ENCODE data around the gene MVK. TPM values are rescaled to one million over a fixed set of nuclear protein-coding genes. Genes with fewer than 3 reads are reported as not detected.
"Not testable (repeated sequence)": the region's sequence is repeated elsewhere in the genome, so short reads cannot be mapped to it uniquely, and the experiment has no call there.

Gene MVK
- total and polyA plus RNA-seq, 2 donors: 7.2 to 10.4 TPM

DNA sequence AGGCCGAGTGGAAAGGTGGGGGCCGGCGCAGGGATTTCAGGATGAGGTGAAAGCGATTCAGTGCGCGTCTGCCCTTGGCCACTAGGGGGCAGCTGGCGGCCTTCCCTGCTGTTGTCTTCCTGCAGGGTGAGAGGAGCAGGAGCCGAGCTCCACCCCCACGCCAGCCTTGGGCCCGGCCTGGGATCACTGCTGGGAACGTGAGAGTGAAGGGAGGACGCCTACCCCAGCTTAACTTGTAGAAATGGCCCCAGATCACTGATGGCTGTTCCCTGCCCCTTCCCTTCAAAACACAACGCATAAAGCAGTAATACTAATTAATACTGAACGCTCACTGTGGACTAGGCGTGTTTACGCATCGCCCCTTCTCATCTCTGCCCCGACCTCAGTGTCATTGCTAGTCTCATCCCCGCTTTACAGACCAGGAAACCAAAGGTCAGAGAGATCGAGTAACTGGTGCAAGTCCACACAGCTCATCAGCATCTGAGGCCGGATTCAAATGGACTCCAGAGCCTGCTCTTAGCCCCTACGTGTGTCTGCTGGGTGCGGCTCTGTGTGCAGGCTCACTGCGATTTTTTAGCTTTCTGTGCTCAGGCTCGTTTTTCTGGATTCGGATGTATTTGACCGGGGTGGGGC, 24.3 kb downstream of the MVK start:
- H3K4me3 ChIP-seq (ENCODE audit: low read length in 2 of 2): no peak overlapping the region
- H3K27ac ChIP-seq (ENCODE audit: low read depth in 1 of 2, low read length in 1 of 2): no peak overlapping the region
- H3K4me1 ChIP-seq (ENCODE audit: control insufficient read depth in 2 of 2, insufficient read depth in 2 of 2, low read length in 2 of 2): peaks cover 0 to 18% of the 10 kb centered on the region in 2 donors
- 53% methylated on average over 27 of the region's 27 CpGs for WGBS
- H3K36me3 ChIP-seq (ENCODE audit: control insufficient read depth in 2 of 2, insufficient read depth in 2 of 2, low read length in 1 of 2): no peaks in the 10 kb centered on the region
- peaks cover 0 to 3% of the 10 kb centered on the region in 2 donors for H3K27me3 ChIP-seq (ENCODE audit: control insufficient read depth in 2 of 2, insufficient read depth in 1 of 2, low read length in 1 of 2)
- DNase-seq (ENCODE audit: low read depth in 6 of 9, low spot score in 9 of 9): peak in 7 of 9 donors; percentile 19 to 58 (median 29)
- no peaks in the 10 kb centered on the region for H3K9me3 ChIP-seq (ENCODE audit: control insufficient read depth in 2 of 2, insufficient read depth in 1 of 2, low read length in 1 of 2)

GRCh38 chr12:109598428-109598854, 24.8 kb downstream of the MVK start:
- Histone ChIP-seq H3K36me3 (ENCODE audit: control insufficient read depth in 2 of 2, insufficient read depth in 2 of 2, low read length in 1 of 2) (no peaks in the 10 kb centered on the region), H3K4me3 (ENCODE audit: low read length in 2 of 2) (no peak overlapping the region), H3K27me3 (ENCODE audit: control insufficient read depth in 2 of 2, insufficient read depth in 1 of 2, low read length in 1 of 2) (peaks cover 0 to 4% of the 10 kb centered on the region in 2 donors), H3K9me3 (ENCODE audit: control insufficient read depth in 2 of 2, insufficient read depth in 1 of 2, low read length in 1 of 2) (no peaks in the 10 kb centered on the region), H3K27ac (ENCODE audit: low read depth in 1 of 2, low read length in 1 of 2) (no peak overlapping the region), H3K4me1 (ENCODE audit: control insufficient read depth in 2 of 2, insufficient read depth in 2 of 2, low read length in 2 of 2) (peaks cover 0 to 18% of the 10 kb centered on the region in 2 donors)
- 98% methylated on average over 11 of the region's 11 CpGs for WGBS
- no peak for DNase-seq (ENCODE audit: low read depth in 6 of 9, low spot score in 9 of 9)

- Histone ChIP-seq H3K4me1 (ENCODE audit: control insufficient read depth in 2 of 2, insufficient read depth in 2 of 2, low read length in 2 of 2) (peaks cover 0 to 18% of the 10 kb centered on the region in 2 donors), H3K27ac (ENCODE audit: low read depth in 1 of 2, low read length in 1 of 2) (no peak overlapping the region), H3K27me3 (ENCODE audit: control insufficient read depth in 2 of 2, insufficient read depth in 1 of 2, low read length in 1 of 2) (peaks cover 0 to 10% of the 10 kb centered on the region in 2 donors), H3K36me3 (ENCODE audit: control insufficient read depth in 2 of 2, insufficient read depth in 2 of 2, low read length in 1 of 2) (no peaks in the 10 kb centered on the region), H3K9me3 (ENCODE audit: control insufficient read depth in 2 of 2, insufficient read depth in 1 of 2, low read length in 1 of 2) (no peaks in the 10 kb centered on the region), H3K4me3 (ENCODE audit: low read length in 2 of 2) (no peak overlapping the region)
- WGBS: 86% methylated on average over 7 of the region's 7 CpGs
- no peak for DNase-seq (ENCODE audit: low read depth in 6 of 9, low spot score in 9 of 9)
Measured at GRCh38 chr12:109599087-109599486, 25.5 kb downstream of the MVK start.

DNA sequence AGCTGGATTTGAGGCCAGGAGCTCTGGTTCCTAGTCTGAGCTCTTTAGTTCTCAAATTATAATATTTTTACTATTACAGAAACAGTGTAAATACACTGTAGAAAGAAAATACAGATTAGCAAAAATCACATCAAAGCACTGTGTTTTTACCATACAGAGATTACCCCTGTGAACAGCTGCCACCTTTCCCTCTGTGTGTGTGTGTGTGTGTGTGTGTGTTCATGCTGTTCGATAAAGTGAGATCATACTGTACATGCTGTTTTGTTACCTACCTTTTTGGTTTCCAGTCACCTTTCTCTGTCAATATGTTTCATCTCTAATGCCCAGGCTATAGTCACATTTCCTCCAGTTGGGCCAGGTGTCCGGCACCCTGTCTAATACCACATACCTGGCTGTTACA, 26.9 kb downstream of the MVK start:
- WGBS: 91% methylated on average over 2 of the region's 2 CpGs
- DNase-seq (ENCODE audit: low read depth in 6 of 9, low spot score in 9 of 9): no peak
- peaks cover 0 to 23% of the 10 kb centered on the region in 2 donors for H3K27me3 ChIP-seq (ENCODE audit: control insufficient read depth in 2 of 2, insufficient read depth in 1 of 2, low read length in 1 of 2)
- no peaks in the 10 kb centered on the region for H3K9me3 ChIP-seq (ENCODE audit: control insufficient read depth in 2 of 2, insufficient read depth in 1 of 2, low read length in 1 of 2)
- H3K36me3 ChIP-seq (ENCODE audit: control insufficient read depth in 2 of 2, insufficient read depth in 2 of 2, low read length in 1 of 2): no peaks in the 10 kb centered on the region
- no peak overlapping the region for H3K27ac ChIP-seq (ENCODE audit: low read depth in 1 of 2, low read length in 1 of 2)
- H3K4me3 ChIP-seq (ENCODE audit: low read length in 2 of 2): no peak overlapping the region
- H3K4me1 ChIP-seq (ENCODE audit: control insufficient read depth in 2 of 2, insufficient read depth in 2 of 2, low read length in 2 of 2): peaks cover 0 to 9% of the 10 kb centered on the region in 2 donors

DNA sequence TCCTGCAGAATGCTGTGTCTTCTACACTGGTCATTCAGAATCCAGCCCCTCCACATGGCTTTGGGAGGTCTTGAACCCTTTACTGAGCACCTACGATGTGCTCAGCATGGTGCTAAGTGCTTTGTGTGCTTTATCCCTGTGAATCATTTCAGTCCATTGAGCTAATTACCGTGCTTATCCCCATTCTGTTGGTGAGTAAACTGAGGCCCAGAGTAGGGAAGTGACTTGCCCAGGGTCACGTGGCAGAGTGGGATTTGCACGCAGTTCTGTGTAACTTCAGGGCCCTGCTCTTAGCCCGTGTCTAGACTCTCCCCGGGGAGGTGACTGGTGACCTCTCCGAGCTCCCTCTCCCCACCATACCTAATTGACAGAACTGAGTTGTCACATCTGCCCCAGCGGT, 27.4 kb downstream of the MVK start:
- Histone ChIP-seq H3K4me1 (ENCODE audit: control insufficient read depth in 2 of 2, insufficient read depth in 2 of 2, low read length in 2 of 2) (peaks cover 0 to 4% of the 10 kb centered on the region in 2 donors), H3K27me3 (ENCODE audit: control insufficient read depth in 2 of 2, insufficient read depth in 1 of 2, low read length in 1 of 2) (peaks cover 0 to 28% of the 10 kb centered on the region in 2 donors), H3K9me3 (ENCODE audit: control insufficient read depth in 2 of 2, insufficient read depth in 1 of 2, low read length in 1 of 2) (no peaks in the 10 kb centered on the region), H3K27ac (ENCODE audit: low read depth in 1 of 2, low read length in 1 of 2) (no peak overlapping the region), H3K4me3 (ENCODE audit: low read length in 2 of 2) (no peak overlapping the region), H3K36me3 (ENCODE audit: control insufficient read depth in 2 of 2, insufficient read depth in 2 of 2, low read length in 1 of 2) (no peaks in the 10 kb centered on the region)
- WGBS: 88% methylated on average over 8 of the region's 8 CpGs
- no peak for DNase-seq (ENCODE audit: low read depth in 6 of 9, low spot score in 9 of 9)

DNA sequence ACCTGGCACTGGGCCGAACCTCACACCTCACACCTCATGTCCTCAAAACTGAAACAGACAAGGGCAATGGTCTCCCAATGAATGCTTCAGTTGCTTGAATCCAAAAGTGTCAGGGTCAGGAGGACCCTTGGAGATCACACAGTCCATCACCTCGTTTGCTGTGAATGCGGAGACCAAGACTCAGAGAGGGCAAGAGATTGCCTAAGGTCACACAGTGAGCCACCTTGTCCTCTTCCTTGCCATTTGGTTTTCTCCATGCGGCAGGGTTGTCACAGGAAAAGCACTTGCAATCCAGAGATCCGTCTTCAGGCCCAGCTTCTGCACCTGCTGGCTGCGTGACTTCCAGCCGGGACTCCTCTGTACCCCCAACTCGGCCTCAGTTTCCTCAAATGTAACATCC, 28.0 kb downstream of the MVK start:
- no peaks in the 10 kb centered on the region for H3K9me3 ChIP-seq (ENCODE audit: control insufficient read depth in 2 of 2, insufficient read depth in 1 of 2, low read length in 1 of 2)
- H3K4me1 ChIP-seq (ENCODE audit: control insufficient read depth in 2 of 2, insufficient read depth in 2 of 2, low read length in 2 of 2): peaks cover 0 to 4% of the 10 kb centered on the region in 2 donors
- no peak overlapping the region for H3K4me3 ChIP-seq (ENCODE audit: low read length in 2 of 2)
- peaks cover 1 to 33% of the 10 kb centered on the region in 2 donors for H3K27me3 ChIP-seq (ENCODE audit: control insufficient read depth in 2 of 2, insufficient read depth in 1 of 2, low read length in 1 of 2)
- no peaks in the 10 kb centered on the region for H3K36me3 ChIP-seq (ENCODE audit: control insufficient read depth in 2 of 2, insufficient read depth in 2 of 2, low read length in 1 of 2)
- no peak overlapping the region for H3K27ac ChIP-seq (ENCODE audit: low read depth in 1 of 2, low read length in 1 of 2)
- 97% methylated on average over 8 of the region's 8 CpGs for WGBS
- no peak for DNase-seq (ENCODE audit: low read depth in 6 of 9, low spot score in 9 of 9)

- H3K4me3 ChIP-seq (ENCODE audit: low read length in 2 of 2); H3K4me1 ChIP-seq (ENCODE audit: control insufficient read depth in 2 of 2, insufficient read depth in 2 of 2, low read length in 2 of 2); H3K27ac ChIP-seq (ENCODE audit: low read depth in 1 of 2, low read length in 1 of 2); H3K36me3 ChIP-seq (ENCODE audit: control insufficient read depth in 2 of 2, insufficient read depth in 2 of 2, low read length in 1 of 2); H3K9me3 ChIP-seq (ENCODE audit: control insufficient read depth in 2 of 2, insufficient read depth in 1 of 2, low read length in 1 of 2); DNase-seq (ENCODE audit: low read depth in 6 of 9, low spot score in 9 of 9): not testable (repeated sequence)
- peaks cover 3 to 39% of the 10 kb centered on the region in 2 donors for H3K27me3 ChIP-seq (ENCODE audit: control insufficient read depth in 2 of 2, insufficient read depth in 1 of 2, low read length in 1 of 2)
- WGBS: 91% methylated on average over 5 of the region's 5 CpGs
Measured at GRCh38 chr12:109602132-109602531, 28.5 kb downstream of the MVK start.

- no peaks in the 10 kb centered on the region for H3K36me3 ChIP-seq (ENCODE audit: control insufficient read depth in 2 of 2, insufficient read depth in 2 of 2, low read length in 1 of 2)
- no peaks in the 10 kb centered on the region for H3K4me1 ChIP-seq (ENCODE audit: control insufficient read depth in 2 of 2, insufficient read depth in 2 of 2, low read length in 2 of 2)
- H3K27me3 ChIP-seq (ENCODE audit: control insufficient read depth in 2 of 2, insufficient read depth in 1 of 2, low read length in 1 of 2): peaks cover 3 to 54% of the 10 kb centered on the region in 2 donors
- no peak overlapping the region for H3K27ac ChIP-seq (ENCODE audit: low read depth in 1 of 2, low read length in 1 of 2)
- no peaks in the 10 kb centered on the region for H3K9me3 ChIP-seq (ENCODE audit: control insufficient read depth in 2 of 2, insufficient read depth in 1 of 2, low read length in 1 of 2)
- no peak for DNase-seq (ENCODE audit: low read depth in 6 of 9, low spot score in 9 of 9)
- no peak overlapping the region for H3K4me3 ChIP-seq (ENCODE audit: low read length in 2 of 2)
- 100% methylated on average over 3 of the region's 3 CpGs for whole genome bisulfite sequencing
Measured at GRCh38 chr12:109604132-109604585, 30.6 kb downstream of the MVK start.

DNA sequence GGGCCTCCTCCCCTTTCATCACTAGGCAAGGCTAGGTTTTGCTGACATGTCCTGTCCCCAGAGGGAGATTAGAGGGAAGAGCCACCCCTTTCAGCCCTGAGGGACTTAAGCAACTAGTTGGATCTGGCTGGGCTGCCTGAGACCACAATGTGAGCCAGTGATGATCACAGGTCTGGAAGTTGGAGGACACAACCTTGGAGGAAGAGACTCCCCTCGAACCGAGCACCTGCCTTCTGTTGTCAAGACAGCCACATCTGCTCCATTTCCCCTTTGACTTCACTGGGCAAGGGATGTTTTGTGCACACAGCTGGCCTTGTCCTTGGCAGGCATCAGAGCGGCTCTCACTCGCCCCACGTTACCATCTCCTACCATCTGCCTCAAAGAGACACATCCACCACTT, 31.4 kb downstream of the MVK start:
- Histone ChIP-seq H3K4me1 (ENCODE audit: control insufficient read depth in 2 of 2, insufficient read depth in 2 of 2, low read length in 2 of 2) (no peaks in the 10 kb centered on the region), H3K36me3 (ENCODE audit: control insufficient read depth in 2 of 2, insufficient read depth in 2 of 2, low read length in 1 of 2) (no peaks in the 10 kb centered on the region), H3K9me3 (ENCODE audit: control insufficient read depth in 2 of 2, insufficient read depth in 1 of 2, low read length in 1 of 2) (no peaks in the 10 kb centered on the region), H3K27ac (ENCODE audit: low read depth in 1 of 2, low read length in 1 of 2) (no peak overlapping the region), H3K27me3 (ENCODE audit: control insufficient read depth in 2 of 2, insufficient read depth in 1 of 2, low read length in 1 of 2) (peaks cover 3 to 58% of the 10 kb centered on the region in 2 donors), H3K4me3 (ENCODE audit: low read length in 2 of 2) (no peak overlapping the region)
- 71% methylated on average over 5 of the region's 5 CpGs for WGBS
- DNase-seq (ENCODE audit: low read depth in 6 of 9, low spot score in 9 of 9): no peak

Data from thymus (tissue), 11 donors.